Measurements from ENCODE around the gene PRIMA1.
A peak's percentile ranks its signal among the peaks of the same experiment; 100 is the strongest.

The PRIMA1 gene

GRCh38 chr14:93788293-93788542 is at the start of gene PRIMA1:
Gene PRIMA1, minus strand, starts transcription at chr14:93788485. Its CDS starts 767 bp downstream, at chr14:93787718.
- ChIA-PET POLR2A (no interaction called here), CTCF (no interaction called here)
- DNase-seq (ENCODE audit: low read depth, low spot score) = no peak
- TF ChIP-seq CTCF (IDR thresholded peaks at IDR 0.05; ENCODE audit: insufficient read depth, low read length, missing control alignments) = no peak
- H3K4me3 ChIP-seq (ENCODE audit: low read depth, low read length) = peak within 1 kb of the TSS; percentile 23; the same call in 1 of the 2 replicates

- POLR2A ChIA-PET = no interaction called here
- H3K4me3 ChIP-seq (ENCODE audit: low read depth, low read length) = no peak overlapping the region
- CTCF ChIA-PET = no interaction called here
- DNase-seq (ENCODE audit: low read depth, low spot score) = no peak
- TF ChIP-seq CTCF (IDR thresholded peaks at IDR 0.05; ENCODE audit: insufficient read depth, low read length, missing control alignments) = no peak
Observed at GRCh38 chr14:93834699-93835371, 46.5 kb upstream of the PRIMA1 start.

- DNase-seq (ENCODE audit: low read depth, low spot score) = no peak
- POLR2A ChIA-PET = no interaction called here
- TF ChIP-seq CTCF (IDR thresholded peaks at IDR 0.05; ENCODE audit: insufficient read depth, low read length, missing control alignments) = no peak
- CTCF ChIA-PET = interaction anchor here (0.6 kb wide), 1 partner anchor 118 kb away, joined by 3 read pairs; no protein-coding TSS in a partner anchor
- H3K4me3 ChIP-seq (ENCODE audit: low read depth, low read length) = no peak overlapping the region
Observed at GRCh38 chr14:93832665-93833064, 44.4 kb upstream of the PRIMA1 start.

- no peak for DNase-seq (ENCODE audit: low read depth, low spot score)
- TF ChIP-seq CTCF (IDR thresholded peaks at IDR 0.05; ENCODE audit: insufficient read depth, low read length, missing control alignments) = no peak
- H3K4me3 ChIP-seq (ENCODE audit: low read depth, low read length) = no peak overlapping the region
- ChIA-PET CTCF (no interaction called here), POLR2A (no interaction called here)
Observed at GRCh38 chr14:93832081-93832480, 43.8 kb upstream of the PRIMA1 start.

GRCh38 chr14:93830753-93831461 is 42.6 kb upstream of the PRIMA1 start:
- CTCF ChIA-PET = no interaction called here
- no peak for TF ChIP-seq CTCF (IDR thresholded peaks at IDR 0.05; ENCODE audit: insufficient read depth, low read length, missing control alignments)
- no peak for DNase-seq (ENCODE audit: low read depth, low spot score)
- H3K4me3 ChIP-seq (ENCODE audit: low read depth, low read length) = no peak overlapping the region
- POLR2A ChIA-PET = no interaction called here

- CTCF ChIA-PET = no interaction called here
- TF ChIP-seq CTCF (IDR thresholded peaks at IDR 0.05; ENCODE audit: insufficient read depth, low read length, missing control alignments) = no peak
- no peak for DNase-seq (ENCODE audit: low read depth, low spot score)
- no peak overlapping the region for H3K4me3 ChIP-seq (ENCODE audit: low read depth, low read length)
- POLR2A ChIA-PET = no interaction called here
Observed at GRCh38 chr14:93829839-93830481, 41.7 kb upstream of the PRIMA1 start.

Measured in AG04449 (cell line).